ENCODE measurements around the gene KCNK13. TPM values are rescaled to one million over a fixed set of nuclear protein-coding genes. Genes with fewer than 3 reads are reported as not detected.

KCNK13 gene
- total RNA-seq, 1 experiment from 2014 or later, result 0.17 TPM

DNA sequence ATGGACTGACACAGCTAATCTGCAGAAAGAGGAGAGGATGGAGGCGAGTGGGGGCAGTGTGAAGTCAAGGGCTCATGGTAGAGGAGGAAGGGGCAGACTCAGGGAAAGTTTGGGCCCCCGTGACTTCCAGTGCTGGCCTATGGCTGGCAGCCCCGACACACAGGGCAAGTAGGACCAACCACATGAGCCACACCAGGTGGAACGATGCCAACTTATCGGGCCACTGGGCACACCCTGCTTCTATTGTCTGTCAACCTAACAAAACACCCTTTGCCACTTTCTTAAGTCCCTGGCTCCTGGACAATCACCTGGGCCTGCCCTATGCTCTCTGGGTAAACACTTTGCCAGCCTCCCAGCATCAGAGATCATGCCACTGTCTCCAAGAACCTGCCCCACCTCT is 129.4 kb downstream of the KCNK13 start:
- Mint-ChIP-seq H3K27ac (no peak overlapping the region), H3K4me1 (no peaks in the 10 kb centered on the region), H3K27me3 (ENCODE audit: low read depth) (no peaks in the 10 kb centered on the region), H3K9me3 (peaks cover 16% of the 10 kb centered on the region), H3K4me3 (no peak overlapping the region), H3K36me3 (no peaks in the 10 kb centered on the region)
- ChIA-PET CTCF (no interaction called here), POLR2A (no interaction called here)
- DNase-seq (ENCODE audit: low spot score) (no peak), ATAC-seq (no peak)
- no peak for TF ChIP-seq ZNF423 (CRISPR knock-in tag; IDR thresholded peaks at IDR 0.05)
- TF ChIP-seq, protein P1, sequence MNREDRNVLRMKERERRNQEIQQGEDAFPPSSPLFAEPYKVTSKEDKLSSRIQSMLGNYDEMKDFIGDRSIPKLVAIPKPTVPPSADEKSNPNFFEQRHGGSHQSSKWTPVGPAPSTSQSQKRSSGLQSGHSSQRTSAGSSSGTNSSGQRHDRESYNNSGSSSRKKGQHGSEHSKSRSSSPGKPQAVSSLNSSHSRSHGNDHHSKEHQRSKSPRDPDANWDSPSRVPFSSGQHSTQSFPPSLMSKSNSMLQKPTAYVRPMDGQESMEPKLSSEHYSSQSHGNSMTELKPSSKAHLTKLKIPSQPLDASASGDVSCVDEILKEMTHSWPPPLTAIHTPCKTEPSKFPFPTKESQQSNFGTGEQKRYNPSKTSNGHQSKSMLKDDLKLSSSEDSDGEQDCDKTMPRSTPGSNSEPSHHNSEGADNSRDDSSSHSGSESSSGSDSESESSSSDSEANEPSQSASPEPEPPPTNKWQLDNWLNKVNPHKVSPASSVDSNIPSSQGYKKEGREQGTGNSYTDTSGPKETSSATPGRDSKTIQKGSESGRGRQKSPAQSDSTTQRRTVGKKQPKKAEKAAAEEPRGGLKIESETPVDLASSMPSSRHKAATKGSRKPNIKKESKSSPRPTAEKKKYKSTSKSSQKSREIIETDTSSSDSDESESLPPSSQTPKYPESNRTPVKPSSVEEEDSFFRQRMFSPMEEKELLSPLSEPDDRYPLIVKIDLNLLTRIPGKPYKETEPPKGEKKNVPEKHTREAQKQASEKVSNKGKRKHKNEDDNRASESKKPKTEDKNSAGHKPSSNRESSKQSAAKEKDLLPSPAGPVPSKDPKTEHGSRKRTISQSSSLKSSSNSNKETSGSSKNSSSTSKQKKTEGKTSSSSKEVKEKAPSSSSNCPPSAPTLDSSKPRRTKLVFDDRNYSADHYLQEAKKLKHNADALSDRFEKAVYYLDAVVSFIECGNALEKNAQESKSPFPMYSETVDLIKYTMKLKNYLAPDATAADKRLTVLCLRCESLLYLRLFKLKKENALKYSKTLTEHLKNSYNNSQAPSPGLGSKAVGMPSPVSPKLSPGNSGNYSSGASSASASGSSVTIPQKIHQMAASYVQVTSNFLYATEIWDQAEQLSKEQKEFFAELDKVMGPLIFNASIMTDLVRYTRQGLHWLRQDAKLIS (CRISPR knock-in tag; IDR thresholded peaks at IDR 0.05; ENCODE audit: borderline replicate concordance), result no peak
- no peak for TF ChIP-seq FOXK1 (CRISPR knock-in tag; IDR thresholded peaks at IDR 0.05)
- TF ChIP-seq JAZF1 (CRISPR knock-in tag; IDR thresholded peaks at IDR 0.05), result no peak
- no peak for TF ChIP-seq ZNF671 (CRISPR knock-in tag; IDR thresholded peaks at IDR 0.05)
- TF ChIP-seq TEAD4 (CRISPR knock-in tag; IDR thresholded peaks at IDR 0.05), result no peak
- TF ChIP-seq HMGA2 (CRISPR knock-in tag; IDR thresholded peaks at IDR 0.05), result no peak
- TF ChIP-seq NR2C2 (CRISPR knock-in tag; IDR thresholded peaks at IDR 0.05), result no peak
- TF ChIP-seq GRHL2 (CRISPR knock-in tag; IDR thresholded peaks at IDR 0.05; ENCODE audit: insufficient replicate concordance, severe bottlenecking), result no peak
- TF ChIP-seq ATF1 (CRISPR knock-in tag; IDR thresholded peaks at IDR 0.05), result no peak
- TF ChIP-seq, protein P2, sequence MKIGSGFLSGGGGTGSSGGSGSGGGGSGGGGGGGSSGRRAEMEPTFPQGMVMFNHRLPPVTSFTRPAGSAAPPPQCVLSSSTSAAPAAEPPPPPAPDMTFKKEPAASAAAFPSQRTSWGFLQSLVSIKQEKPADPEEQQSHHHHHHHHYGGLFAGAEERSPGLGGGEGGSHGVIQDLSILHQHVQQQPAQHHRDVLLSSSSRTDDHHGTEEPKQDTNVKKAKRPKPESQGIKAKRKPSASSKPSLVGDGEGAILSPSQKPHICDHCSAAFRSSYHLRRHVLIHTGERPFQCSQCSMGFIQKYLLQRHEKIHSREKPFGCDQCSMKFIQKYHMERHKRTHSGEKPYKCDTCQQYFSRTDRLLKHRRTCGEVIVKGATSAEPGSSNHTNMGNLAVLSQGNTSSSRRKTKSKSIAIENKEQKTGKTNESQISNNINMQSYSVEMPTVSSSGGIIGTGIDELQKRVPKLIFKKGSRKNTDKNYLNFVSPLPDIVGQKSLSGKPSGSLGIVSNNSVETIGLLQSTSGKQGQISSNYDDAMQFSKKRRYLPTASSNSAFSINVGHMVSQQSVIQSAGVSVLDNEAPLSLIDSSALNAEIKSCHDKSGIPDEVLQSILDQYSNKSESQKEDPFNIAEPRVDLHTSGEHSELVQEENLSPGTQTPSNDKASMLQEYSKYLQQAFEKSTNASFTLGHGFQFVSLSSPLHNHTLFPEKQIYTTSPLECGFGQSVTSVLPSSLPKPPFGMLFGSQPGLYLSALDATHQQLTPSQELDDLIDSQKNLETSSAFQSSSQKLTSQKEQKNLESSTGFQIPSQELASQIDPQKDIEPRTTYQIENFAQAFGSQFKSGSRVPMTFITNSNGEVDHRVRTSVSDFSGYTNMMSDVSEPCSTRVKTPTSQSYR (CRISPR knock-in tag; IDR thresholded peaks at IDR 0.05), result no peak
- TF ChIP-seq, protein P3, sequence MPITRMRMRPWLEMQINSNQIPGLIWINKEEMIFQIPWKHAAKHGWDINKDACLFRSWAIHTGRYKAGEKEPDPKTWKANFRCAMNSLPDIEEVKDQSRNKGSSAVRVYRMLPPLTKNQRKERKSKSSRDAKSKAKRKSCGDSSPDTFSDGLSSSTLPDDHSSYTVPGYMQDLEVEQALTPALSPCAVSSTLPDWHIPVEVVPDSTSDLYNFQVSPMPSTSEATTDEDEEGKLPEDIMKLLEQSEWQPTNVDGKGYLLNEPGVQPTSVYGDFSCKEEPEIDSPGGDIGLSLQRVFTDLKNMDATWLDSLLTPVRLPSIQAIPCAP (CRISPR knock-in tag; IDR thresholded peaks at IDR 0.05), result no peak

DNA sequence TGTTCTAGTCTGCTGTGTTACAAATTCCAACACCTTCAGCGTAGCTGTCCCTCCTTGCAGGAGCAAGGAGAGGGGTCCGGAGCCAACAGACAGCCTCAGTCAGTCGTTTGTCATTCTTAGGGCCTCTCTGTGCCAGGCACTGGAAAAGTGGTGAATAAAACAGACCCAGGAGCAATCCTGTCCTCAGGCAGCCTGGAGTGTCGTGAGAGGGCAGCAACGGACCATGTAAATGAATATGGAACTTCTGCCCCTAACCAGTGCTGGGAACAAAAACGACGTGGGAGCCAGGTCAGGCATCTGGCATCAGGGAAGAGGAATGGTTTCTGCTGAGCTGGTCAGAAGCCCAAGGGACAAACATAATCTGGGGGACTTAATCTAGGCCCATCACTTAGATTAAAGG is 129.8 kb downstream of the KCNK13 start:
- DNase-seq (ENCODE audit: low spot score), result no peak
- Mint-ChIP-seq H3K4me1 (no peaks in the 10 kb centered on the region), H3K9me3 (peaks cover 16% of the 10 kb centered on the region), H3K4me3 (no peak overlapping the region), H3K36me3 (no peaks in the 10 kb centered on the region), H3K27me3 (ENCODE audit: low read depth) (no peaks in the 10 kb centered on the region), H3K27ac (no peak overlapping the region)
- CTCF ChIA-PET, result no interaction called here
- POLR2A ChIA-PET, result no interaction called here
- no peak for ATAC-seq
- no peak for TF ChIP-seq CREM (CRISPR knock-in tag; IDR thresholded peaks at IDR 0.05)
- TF ChIP-seq, protein P1 (CRISPR knock-in tag; IDR thresholded peaks at IDR 0.05; ENCODE audit: borderline replicate concordance), result no peak
- TF ChIP-seq SMAD3 (CRISPR knock-in tag; IDR thresholded peaks at IDR 0.05; ENCODE audit: borderline replicate concordance), result no peak
- TF ChIP-seq ZNF232 (CRISPR knock-in tag; IDR thresholded peaks at IDR 0.05), result no peak
- TF ChIP-seq, protein P4, sequence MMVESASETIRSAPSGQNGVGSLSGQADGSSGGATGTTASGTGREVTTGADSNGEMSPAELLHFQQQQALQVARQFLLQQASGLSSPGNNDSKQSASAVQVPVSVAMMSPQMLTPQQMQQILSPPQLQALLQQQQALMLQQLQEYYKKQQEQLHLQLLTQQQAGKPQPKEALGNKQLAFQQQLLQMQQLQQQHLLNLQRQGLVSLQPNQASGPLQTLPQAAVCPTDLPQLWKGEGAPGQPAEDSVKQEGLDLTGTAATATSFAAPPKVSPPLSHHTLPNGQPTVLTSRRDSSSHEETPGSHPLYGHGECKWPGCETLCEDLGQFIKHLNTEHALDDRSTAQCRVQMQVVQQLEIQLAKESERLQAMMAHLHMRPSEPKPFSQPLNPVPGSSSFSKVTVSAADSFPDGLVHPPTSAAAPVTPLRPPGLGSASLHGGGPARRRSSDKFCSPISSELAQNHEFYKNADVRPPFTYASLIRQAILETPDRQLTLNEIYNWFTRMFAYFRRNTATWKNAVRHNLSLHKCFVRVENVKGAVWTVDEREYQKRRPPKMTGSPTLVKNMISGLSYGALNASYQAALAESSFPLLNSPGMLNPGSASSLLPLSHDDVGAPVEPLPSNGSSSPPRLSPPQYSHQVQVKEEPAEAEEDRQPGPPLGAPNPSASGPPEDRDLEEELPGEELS (CRISPR knock-in tag; IDR thresholded peaks at IDR 0.05), result no peak
- TF ChIP-seq ETV6 (CRISPR knock-in tag; IDR thresholded peaks at IDR 0.05), result no peak
